ENCODE measurements around the gene KIFAP3. TPM values are rescaled to one million over a fixed set of nuclear protein-coding genes. Genes with fewer than 3 reads are reported as not detected.

The KIFAP3 gene
- total RNA-seq, 1 donor from 2014 or later, result 55.9 TPM

GRCh38 chr1:170049176-170049800 lies 25.2 kb downstream of the KIFAP3 start:
- Histone ChIP-seq H3K27ac (replicated peaks) (no peak overlapping the region), H3K27me3 (ENCODE audit: low read depth) (no peaks in the 10 kb centered on the region), H3K36me3 (peaks cover 27% of the 10 kb centered on the region), H3K9me3 (replicated peaks) (peaks cover 10% of the 10 kb centered on the region), H3K4me3 (no peak overlapping the region), H3K4me1 (peaks cover 14% of the 10 kb centered on the region)
- no peak for DNase-seq
- no peak for TF ChIP-seq CTCF (IDR thresholded peaks at IDR 0.05; ENCODE audit: borderline replicate concordance)
- intact Hi-C loops (cut with micrococcal nuclease), result no loop called here

- H3K27me3 ChIP-seq (ENCODE audit: low read depth), result no peaks in the 10 kb centered on the region
- no peak for TF ChIP-seq CTCF (IDR thresholded peaks at IDR 0.05; ENCODE audit: borderline replicate concordance)
- H3K4me3 ChIP-seq, result no peak overlapping the region
- peaks cover 4% of the 10 kb centered on the region for H3K9me3 ChIP-seq (replicated peaks)
- H3K36me3 ChIP-seq, result peaks cover 25% of the 10 kb centered on the region
- H3K27ac ChIP-seq (replicated peaks), result no peak overlapping the region
- peaks cover 22% of the 10 kb centered on the region for H3K4me1 ChIP-seq
- intact Hi-C loops (cut with micrococcal nuclease), result no loop called here
- no peak for DNase-seq
These were observed 26.0 kb downstream of the KIFAP3 start for GRCh38 chr1:170048515-170048914.

- H3K4me1 ChIP-seq, result peaks cover 21% of the 10 kb centered on the region
- H3K4me3 ChIP-seq, result no peak overlapping the region
- H3K27ac ChIP-seq (replicated peaks), result peak overlapping the region; percentile 73
- no peaks in the 10 kb centered on the region for H3K9me3 ChIP-seq (replicated peaks)
- no peak for TF ChIP-seq CTCF (IDR thresholded peaks at IDR 0.05; ENCODE audit: borderline replicate concordance)
- peaks cover 33% of the 10 kb centered on the region for H3K36me3 ChIP-seq
- intact Hi-C loops (cut with micrococcal nuclease), result no loop called here
- DNase-seq, result no peak
- H3K27me3 ChIP-seq (ENCODE audit: low read depth), result no peaks in the 10 kb centered on the region
These were observed 30.3 kb downstream of the KIFAP3 start for GRCh38 chr1:170044187-170044586.

GRCh38 chr1:170041423-170042192 lies 32.9 kb downstream of the KIFAP3 start:
- Histone ChIP-seq H3K36me3 (peaks cover 53% of the 10 kb centered on the region), H3K27ac (replicated peaks) (no peak overlapping the region), H3K4me1 (peaks cover 19% of the 10 kb centered on the region), H3K4me3 (no peak overlapping the region), H3K27me3 (ENCODE audit: low read depth) (no peaks in the 10 kb centered on the region), H3K9me3 (replicated peaks) (no peaks in the 10 kb centered on the region)
- intact Hi-C loops (cut with micrococcal nuclease), result no loop called here
- no peak for DNase-seq
- no peak for TF ChIP-seq CTCF (IDR thresholded peaks at IDR 0.05; ENCODE audit: borderline replicate concordance)

GRCh38 chr1:170032531-170033280 lies 41.8 kb downstream of the KIFAP3 start:
- no peak for TF ChIP-seq CTCF (IDR thresholded peaks at IDR 0.05; ENCODE audit: borderline replicate concordance)
- DNase-seq, result no peak
- intact Hi-C loops (cut with micrococcal nuclease), result no loop called here

More at GRCh38 chr1:170032531-170033280, 41.8 kb downstream of the KIFAP3 start:
- Histone ChIP-seq H3K4me1 (no peaks in the 10 kb centered on the region), H3K36me3 (peaks cover 39% of the 10 kb centered on the region), H3K27me3 (ENCODE audit: low read depth) (no peaks in the 10 kb centered on the region), H3K27ac (replicated peaks) (no peak overlapping the region), H3K9me3 (replicated peaks) (peaks cover 8% of the 10 kb centered on the region), H3K4me3 (no peak overlapping the region)

All from left ventricle myocardium inferior (tissue), 1 donor.